Type B pancreatic cell (in vitro differentiated cells): Measurements from ENCODE around the gene NUMB. TPM values are rescaled to one million over a fixed set of nuclear protein-coding genes. Genes with fewer than 3 reads are reported as not detected.

ENCODE experiments used
- DNase-seq: peaks from one replicate; pipeline ENCODE4 v3.0.0; 2021; ENCODE audit warnings: mixed read lengths; ENCODE audit not compliant: unreplicated experiment; ENCODE audit errors: extremely low spot score
- H3K27ac Mint-ChIP-seq: 2 replicates; pipeline ENCODE4 v1.8.0; 2021; ENCODE audit warnings: mild to moderate bottlenecking, mixed read lengths
- H3K27me3 Mint-ChIP-seq: 2 replicates; pipeline ENCODE4 v1.8.0; 2021; ENCODE audit warnings: mixed read lengths
- H3K36me3 Mint-ChIP-seq: 2 replicates; pipeline ENCODE4 v1.8.0; 2021; ENCODE audit warnings: mixed read lengths
- H3K4me1 Mint-ChIP-seq: one replicate; pipeline ENCODE4 v1.8.0; 2021; ENCODE audit warnings: mixed read lengths; ENCODE audit not compliant: unreplicated experiment
- H3K4me3 Mint-ChIP-seq: 2 replicates; pipeline ENCODE4 v1.8.0; 2021; ENCODE audit warnings: mild to moderate bottlenecking, mixed read lengths
- H3K9me3 Mint-ChIP-seq: 2 replicates; pipeline ENCODE4 v1.8.0; 2021; ENCODE audit warnings: mixed read lengths
- CTCF ChIP-seq: fragments of 200-600 bp; sonication (generic); conservative IDR thresholded peaks from 2 replicates; pipeline ENCODE4 v1.5.0; 2021; ENCODE audit warnings: antibody characterized with exemption, mild to moderate bottlenecking
- total RNA-seq: library from RNA; stranded (reverse); gene quantifications from 2 replicates; pipeline ENCODE4 v1.2.1, GENCODE V29; 2021; ENCODE audit warnings: low replicate concordance

NUMB gene
- total RNA-seq, 1 donor from 2014 or later: 64.5 TPM

- DNase-seq: no peak
- Mint-ChIP-seq H3K4me1 (no peaks in the 10 kb centered on the region), H3K4me3 (no peak overlapping the region), H3K27me3 (no peaks in the 10 kb centered on the region), H3K9me3 (no peaks in the 10 kb centered on the region), H3K27ac (no peak overlapping the region), H3K36me3 (no peaks in the 10 kb centered on the region)
- TF ChIP-seq CTCF: no peak
These were observed 85.8 kb downstream of the NUMB start for GRCh38 chr14:73372529-73372928.

- Mint-ChIP-seq H3K9me3 (no peaks in the 10 kb centered on the region), H3K36me3 (no peaks in the 10 kb centered on the region), H3K4me1 (no peaks in the 10 kb centered on the region), H3K27ac (no peak overlapping the region), H3K4me3 (no peak overlapping the region), H3K27me3 (no peaks in the 10 kb centered on the region)
- DNase-seq: no peak
- TF ChIP-seq CTCF: no peak
These were observed 87.8 kb downstream of the NUMB start for GRCh38 chr14:73370561-73370960.

GRCh38 chr14:73369428-73369827 lies 88.9 kb downstream of the NUMB start:
- Mint-ChIP-seq H3K9me3 (no peaks in the 10 kb centered on the region), H3K27me3 (no peaks in the 10 kb centered on the region), H3K27ac (no peak overlapping the region), H3K4me3 (no peak overlapping the region), H3K4me1 (no peaks in the 10 kb centered on the region), H3K36me3 (no peaks in the 10 kb centered on the region)
- TF ChIP-seq CTCF: no peak
- DNase-seq: no peak

GRCh38 chr14:73368616-73369015 lies 89.7 kb downstream of the NUMB start:
- DNase-seq: no peak
- no peaks in the 10 kb centered on the region for H3K27me3 Mint-ChIP-seq
- TF ChIP-seq CTCF: no peak
- H3K27ac Mint-ChIP-seq: no peak overlapping the region
- H3K4me3 Mint-ChIP-seq: no peak overlapping the region
- H3K9me3 Mint-ChIP-seq: no peaks in the 10 kb centered on the region
- no peaks in the 10 kb centered on the region for H3K4me1 Mint-ChIP-seq
- H3K36me3 Mint-ChIP-seq: peaks cover 3% of the 10 kb centered on the region

- no peaks in the 10 kb centered on the region for H3K27me3 Mint-ChIP-seq
- H3K36me3 Mint-ChIP-seq: peaks cover 3% of the 10 kb centered on the region
- no peak for TF ChIP-seq CTCF
- no peaks in the 10 kb centered on the region for H3K9me3 Mint-ChIP-seq
- no peak overlapping the region for H3K27ac Mint-ChIP-seq
- no peaks in the 10 kb centered on the region for H3K4me1 Mint-ChIP-seq
- no peak overlapping the region for H3K4me3 Mint-ChIP-seq
- DNase-seq: no peak
These were observed 92.6 kb downstream of the NUMB start for GRCh38 chr14:73365727-73366126.

- DNase-seq: no peak
- TF ChIP-seq CTCF: no peak
- Mint-ChIP-seq H3K4me1 (no peaks in the 10 kb centered on the region), H3K4me3 (no peak overlapping the region), H3K36me3 (peaks cover 6% of the 10 kb centered on the region), H3K27me3 (no peaks in the 10 kb centered on the region), H3K9me3 (no peaks in the 10 kb centered on the region), H3K27ac (no peak overlapping the region)
These were observed 93.8 kb downstream of the NUMB start for GRCh38 chr14:73364559-73364958.
